Measurements from ENCODE around the gene LGALS14.

GRCh38 chr19:39672473-39672872 is 31.8 kb upstream of the LGALS14 start:
- TF ChIP-seq CTCF (IDR thresholded peaks at IDR 0.05): no peak
- no peak for TF ChIP-seq POLR2A (IDR thresholded peaks at IDR 0.05)
